Heart left ventricle (tissue), 16 donors: ENCODE results near the gene DPH1. TPM values are rescaled to one million over a fixed set of nuclear protein-coding genes. Genes with fewer than 3 reads are reported as not detected.

ENCODE experiments used
- ATAC-seq, 4 donors: fragments of 200-7000 bp; cut with Tn5 transposase; one replicate each; pipeline ENCODE4 v1.9.1; 2020 to 2022; ENCODE audit warnings: moderate library complexity in 4 of 4, mild to moderate bottlenecking in 3 of 4, moderate number of reproducible peaks in 1 of 4
- DNase-seq, 5 donors: peaks; one replicate each; pipeline ENCODE4 v3.0.0-alpha.2; 2020
- H3K27ac ChIP-seq, 12 donors: fragments of 200-600 bp; sonication (generic) in 4 of 12; one replicate each; pipeline versions ENCODE4 v1.5.0 to v1.8.0; 2016 to 2022; ENCODE audit warnings: mild to moderate bottlenecking in 2 of 12
- H3K27me3 ChIP-seq, 9 donors: fragments of 200-600 bp; sonication (generic) in 2 of 9; one replicate each; pipeline versions ENCODE4 v1.5.1 to v1.8.0; 2016 to 2022; ENCODE audit warnings: mild to moderate bottlenecking in 3 of 9
- H3K36me3 ChIP-seq, 9 donors: fragments of 200-600 bp; sonication (generic) in 2 of 9; one replicate each; pipeline versions ENCODE4 v1.5.0 to v1.8.0; 2018 to 2022; ENCODE audit warnings: mild to moderate bottlenecking in 2 of 9
- H3K4me1 ChIP-seq, 12 donors: fragments of 200-600 bp; sonication (generic) in 4 of 12; one replicate each; pipeline versions ENCODE4 v1.5.0 to v1.8.0; 2016 to 2022; ENCODE audit warnings: mild to moderate bottlenecking in 3 of 12
- H3K4me3 ChIP-seq, 12 donors: fragments of 200-600 bp; sonication (generic) in 4 of 12; one replicate each; pipeline versions ENCODE4 v1.5.0 to v1.8.0; 2017 to 2022; ENCODE audit warnings: mild to moderate bottlenecking in 9 of 12, moderate library complexity in 4 of 12
- H3K9me3 ChIP-seq, 12 donors: fragments of 200-600 bp; sonication (generic) in 4 of 12; one replicate each; pipeline versions ENCODE4 v1.5.0 to v1.8.0; 2016 to 2022; ENCODE audit warnings: mild to moderate bottlenecking in 1 of 12
- CTCF ChIP-seq, 12 donors: fragments of 200-600 bp; sonication (generic) in 4 of 12; IDR thresholded peaks; one replicate each; pipeline versions ENCODE4 v1.5.0 to v1.8.0; 2018 to 2022; ENCODE audit warnings: antibody characterized with exemption in 12 of 12, mild to moderate bottlenecking in 5 of 12
- POLR2A ChIP-seq, 2 donors: fragments of 450-650 bp; IDR thresholded peaks; one replicate each; pipeline ENCODE4 v1.6.1; 2017; ENCODE audit warnings: antibody characterized with exemption in 2 of 2, mild to moderate bottlenecking in 2 of 2, moderate library complexity in 2 of 2
- WGBS, 4 donors: extraction: QIAGEN DNeasy Blood & Tissue Kit in 2 of 4; methylation state at CpG; one replicate each; pipeline versions ENCODE4 v1.1.5 to v1.1.7; 2013 to 2018; 5-methylcytosine and 5-hydroxymethylcytosine counted together
- intact Hi-C, 10 donors: fragments of 100-400 bp; cut with DNase I; formaldehyde crosslinking; loops; one replicate each; pipeline versions ENCODE4 v1.11.1 to v1.14.2; 2022
- polyA plus RNA-seq, 2 donors: library from polyadenylated mRNA; stranded (reverse); fragments of 200-250 nt; gene quantifications; one replicate each; pipeline ENCODE4 v1.2.3, GENCODE V29; 2013
- total RNA-seq, 9 donors: library from RNA; depleted of rRNA in 2 of 9; stranded (reverse); fragments of >200 nt in 2 of 9; fragmentation: NEBNext Ultra II Directional in 3 of 9; extraction: Animal tissue kit (Norgen Biotek cat#: 25700) in 3 of 9; gene quantifications; one replicate each; pipeline versions ENCODE4 v1.1.0 to v1.2.4, GENCODE V29; 2016 to 2023
- donor health status: ischemic (EF 13 %, LVEDD 7.1; RV severe dilation, severe dysfunction).
- donor health status: healthy with polysubstance abuse.
- donor health status: DM: no; HTN: yes; CAD: no.
- donor health status: DM: no; HTN: no; CAD: no.
- donor health status: ischemic (EF 25% LVEDD 6.9; RV normal size, moderate dysfunction).
- donor health status: ischemic (EF 25% LVEDD 5.7; RV mildly dilated, moderate dysfunction).
- donor health status: healthy.
- donor health status: DM: yes; HTN: yes; CAD: no.
- donor health status: ischemic (EF 35%, LVEDD 5.7; RV mildly dilated, moderate dysfunction).
- donor health status: nonischemic (EF 11% LVEDD 7.7; RV severe dilation, severe dysfunction).
- donor health status: DM: yes; HTN: yes; CAD: no.
- donor health status: PGD.
- donor health status: ischemic (EF 29% LVEDD 5.4; RV normal size, mild dysfunction).
- donor health status: nonischemic (EF 23%, LVEDD 6.1; RV moderate dilation, normal function).

The DPH1 gene
- total and polyA plus RNA-seq, 11 donors, result 14.0 to 38.1 (median 23.4) TPM

GRCh38 chr17:2064147-2064489 lies 34.2 kb downstream of the DPH1 start:
- H3K9me3 ChIP-seq, result no peaks in the 10 kb centered on the region
- TF ChIP-seq CTCF (IDR thresholded peaks at IDR 0.05) (no peak), POLR2A (IDR thresholded peaks at IDR 0.05) (no peak)
- H3K27me3 ChIP-seq, result peaks cover 0 to 15% (median 0%) of the 10 kb centered on the region in 9 donors
- ATAC-seq, result no peak
- peaks cover 0 to 75% (median 45%) of the 10 kb centered on the region in 9 donors for H3K36me3 ChIP-seq
- H3K27ac ChIP-seq, result peak overlapping the region; percentile 67 to 98 (median 92)
- H3K4me3 ChIP-seq, result no peak overlapping the region
- peaks cover 3 to 99% (median 92%) of the 10 kb centered on the region in 12 donors for H3K4me1 ChIP-seq
- WGBS, 4 donors, result 41 to 58% (median 48%) methylated on average over 5 of the region's 5 CpGs
- DNase-seq, result no peak
- intact Hi-C loops, result loop anchor here in 5 of 10 donors (5.0 kb wide), 2 partner anchors 108 to 113 kb away; no protein-coding TSS in a partner anchor

GRCh38 chr17:2064520-2064971 lies 34.6 kb downstream of the DPH1 start:
- peak in 1 of 5 donors; percentile 49 for DNase-seq
- Histone ChIP-seq H3K36me3 (peaks cover 0 to 74% (median 42%) of the 10 kb centered on the region in 9 donors), H3K9me3 (no peaks in the 10 kb centered on the region), H3K4me1 (peaks cover 3 to 96% (median 90%) of the 10 kb centered on the region in 12 donors), H3K27me3 (peaks cover 0 to 11% (median 0%) of the 10 kb centered on the region in 9 donors), H3K27ac (peak overlapping the region; percentile 67 to 98 (median 92)), H3K4me3 (no peak overlapping the region)
- intact Hi-C loops, result loop anchor here in 5 of 10 donors (5.0 kb wide), 2 partner anchors 108 to 113 kb away; no protein-coding TSS in a partner anchor
- no peak for TF ChIP-seq CTCF (IDR thresholded peaks at IDR 0.05)
- no peak for TF ChIP-seq POLR2A (IDR thresholded peaks at IDR 0.05)
- WGBS, 4 donors, result 48 to 53% (median 51%) methylated on average over 6 of the region's 6 CpGs
- ATAC-seq, result no peak

- no peaks in the 10 kb centered on the region for H3K9me3 ChIP-seq
- DNase-seq, result peak in 4 of 5 donors; percentile 57 to 79 (median 66)
- TF ChIP-seq POLR2A (IDR thresholded peaks at IDR 0.05), result no peak
- TF ChIP-seq CTCF (IDR thresholded peaks at IDR 0.05), result peak in 9 of 12 donors; percentile 5 to 56 (median 23)
- H3K27me3 ChIP-seq, result peaks cover 0 to 6% (median 0%) of the 10 kb centered on the region in 9 donors
- H3K36me3 ChIP-seq, result peaks cover 0 to 67% (median 35%) of the 10 kb centered on the region in 9 donors
- H3K4me3 ChIP-seq, result no peak overlapping the region
- ATAC-seq, result peak in 3 of 4 donors; percentile 8 to 31 (median 17)
- intact Hi-C loops, result loop anchor here in 6 of 10 donors (5.0 kb wide), 2 partner anchors 107 to 112 kb away; no protein-coding TSS in a partner anchor
- H3K27ac ChIP-seq, result peak overlapping the region in 11 of 12 donors; percentile 67 to 98 (median 93)
- 68 to 78% (median 77%) methylated on average over 13 to 24 of the region's 24 CpGs for WGBS, 4 donors
- peaks cover 3 to 94% (median 85%) of the 10 kb centered on the region in 12 donors for H3K4me1 ChIP-seq
These were observed 35.2 kb downstream of the DPH1 start for GRCh38 chr17:2064980-2065785.

GRCh38 chr17:2065949-2066400 lies 36.0 kb downstream of the DPH1 start:
- intact Hi-C loops, result loop anchor here in 1 of 10 donors (5.0 kb wide), 1 partner anchor 111 kb away; no protein-coding TSS in a partner anchor
- H3K27me3 ChIP-seq, result no peaks in the 10 kb centered on the region
- H3K27ac ChIP-seq, result peak overlapping the region in 11 of 12 donors; percentile 67 to 98 (median 93)
- H3K36me3 ChIP-seq, result peaks cover 0 to 60% (median 27%) of the 10 kb centered on the region in 9 donors
- TF ChIP-seq CTCF (IDR thresholded peaks at IDR 0.05) (no peak), POLR2A (IDR thresholded peaks at IDR 0.05) (no peak)
- DNase-seq, result no peak
- no peak for ATAC-seq
- peaks cover 9 to 94% (median 83%) of the 10 kb centered on the region in 12 donors for H3K4me1 ChIP-seq
- H3K4me3 ChIP-seq, result no peak overlapping the region
- WGBS, 4 donors, result 70 to 79% (median 73%) methylated on average over 10 of the region's 10 CpGs
- H3K9me3 ChIP-seq, result no peaks in the 10 kb centered on the region
